Urinary bladder (tissue), 4 donors: ENCODE measurements around the gene SLC1A3. TPM values are rescaled to one million over a fixed set of nuclear protein-coding genes. Genes with fewer than 3 reads are reported as not detected.
"Not testable (repeated sequence)": the region's sequence is repeated elsewhere in the genome, so short reads cannot be mapped to it uniquely, and the experiment has no call there.

Source experiments
- DNase-seq: peaks from one replicate; pipeline ENCODE4 v3.0.0-alpha.2; 2015; ENCODE audit errors: extremely low spot score
- H3K27ac ChIP-seq: one replicate; pipeline ENCODE4 v1.5.1; 2013; ENCODE audit warnings: low read depth, mild to moderate bottlenecking, moderate library complexity
- H3K36me3 ChIP-seq: one replicate; pipeline ENCODE4 v1.6.1; 2013; ENCODE audit warnings: mild to moderate bottlenecking, moderate library complexity; ENCODE audit not compliant: insufficient read depth
- H3K4me1 ChIP-seq: one replicate; pipeline ENCODE4 v1.6.1; 2013; ENCODE audit warnings: mild to moderate bottlenecking, moderate library complexity; ENCODE audit not compliant: insufficient read depth
- H3K4me3 ChIP-seq: one replicate; pipeline ENCODE4 v1.5.1; 2013; ENCODE audit warnings: low read depth, low read length
- WGBS: extraction: QIAGEN DNeasy Blood & Tissue Kit; methylation state at CpG from one replicate; pipeline ENCODE4 v1.1.7; 2013; 5-methylcytosine and 5-hydroxymethylcytosine counted together
- polyA plus RNA-seq: library from polyadenylated mRNA; stranded (reverse); fragments of 200-250 nt; gene quantifications from one replicate; pipeline ENCODE4 v1.2.3, GENCODE V29; 2013
- total RNA-seq: library from RNA; depleted of rRNA; stranded (reverse); fragments of >200 nt; gene quantifications from one replicate; pipeline ENCODE4 v1.2.3, GENCODE V29; 2014
- donor health status: healthy with polysubstance abuse.
- donor health status: healthy.

The SLC1A3 gene
- total and polyA plus RNA-seq, 2 donors, result 15.7 to 18.1 TPM

GRCh38 chr5:36587354-36587753 lies 19.1 kb upstream of the SLC1A3 start:
- WGBS, result 57% methylated on average over 3 of the region's 3 CpGs
- no peak overlapping the region for H3K4me3 ChIP-seq
- H3K27ac ChIP-seq, result no peak overlapping the region
- H3K36me3 ChIP-seq, result no peaks in the 10 kb centered on the region
- DNase-seq, result no peak
- H3K4me1 ChIP-seq, result no peaks in the 10 kb centered on the region

- not testable (repeated sequence) for H3K27ac ChIP-seq, H3K4me1 ChIP-seq, DNase-seq, H3K36me3 ChIP-seq, H3K4me3 ChIP-seq
- 93% methylated on average over 4 of the region's 4 CpGs for WGBS
Observed at GRCh38 chr5:36589735-36590134, 16.7 kb upstream of the SLC1A3 start.

DNA sequence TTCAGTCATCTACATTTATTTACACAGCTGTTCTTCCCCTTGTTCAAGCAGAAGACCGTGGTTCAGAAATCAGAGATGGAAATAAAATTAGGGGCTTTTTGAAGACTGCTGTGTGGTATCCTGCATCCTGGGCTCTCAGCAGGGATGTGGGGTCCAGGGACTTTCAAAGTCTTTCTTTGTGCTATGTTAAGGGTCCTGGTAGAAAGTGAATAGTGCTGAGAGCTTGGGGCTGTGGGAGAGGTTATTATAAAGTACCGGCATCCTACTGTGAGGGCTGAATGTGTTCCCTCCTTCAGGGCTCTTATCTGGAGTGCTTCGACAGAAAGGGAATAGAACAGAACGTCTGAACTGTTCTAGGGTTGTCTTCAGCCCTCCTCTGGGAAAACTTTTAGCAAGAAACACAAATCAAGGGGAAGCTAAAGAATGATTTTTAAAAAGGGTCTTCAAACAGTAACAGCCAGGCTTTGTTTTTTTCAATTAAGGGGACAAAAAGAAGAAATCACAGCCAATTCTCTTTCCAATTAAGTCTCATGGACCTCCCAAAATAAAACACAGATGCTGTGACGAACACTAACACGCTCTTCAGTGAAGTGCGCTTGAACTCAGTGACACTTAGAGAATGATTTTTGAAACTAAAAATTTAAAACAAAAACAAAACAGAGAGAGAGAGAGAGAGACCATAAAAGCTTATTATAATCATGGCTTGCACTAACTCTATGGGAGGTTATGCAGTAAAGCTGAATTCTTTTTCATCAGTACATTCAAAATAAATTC lies 15.7 kb upstream of the SLC1A3 start:
- Histone ChIP-seq H3K4me3 (no peak overlapping the region), H3K27ac (no peak overlapping the region)
- 63% methylated on average over 7 of the region's 7 CpGs for WGBS

GRCh38 chr5:36593867-36594266 lies 12.5 kb upstream of the SLC1A3 start:
- H3K4me1 ChIP-seq, result no peaks in the 10 kb centered on the region
- no peaks in the 10 kb centered on the region for H3K36me3 ChIP-seq
- H3K27ac ChIP-seq, result no peak overlapping the region
- no peak for DNase-seq
- 79% methylated on average over 4 of the region's 4 CpGs for WGBS
- H3K4me3 ChIP-seq, result no peak overlapping the region

More for the DNA sequence above, 15.7 kb upstream of the SLC1A3 start:
- DNase-seq, result no peak
- Histone ChIP-seq H3K4me1 (no peaks in the 10 kb centered on the region), H3K36me3 (no peaks in the 10 kb centered on the region)

GRCh38 chr5:36596247-36596646 lies 10.2 kb upstream of the SLC1A3 start:
- no peak overlapping the region for H3K4me3 ChIP-seq
- 94% methylated on average over 1 of the region's 1 CpG for WGBS
- H3K4me1 ChIP-seq, result no peaks in the 10 kb centered on the region
- no peak overlapping the region for H3K27ac ChIP-seq
- DNase-seq, result no peak
- no peaks in the 10 kb centered on the region for H3K36me3 ChIP-seq

- 73% methylated on average over 6 of the region's 6 CpGs for WGBS
Observed at GRCh38 chr5:36596756-36597155, 9.7 kb upstream of the SLC1A3 start.

GRCh38 chr5:36598045-36598444 lies 8.4 kb upstream of the SLC1A3 start:
- H3K27ac ChIP-seq, result no peak overlapping the region
- 61% methylated on average over 3 of the region's 3 CpGs for WGBS
- H3K4me3 ChIP-seq, result no peak overlapping the region
- H3K36me3 ChIP-seq, result no peaks in the 10 kb centered on the region
- no peaks in the 10 kb centered on the region for H3K4me1 ChIP-seq
- no peak for DNase-seq

More at GRCh38 chr5:36596756-36597155, 9.7 kb upstream of the SLC1A3 start:
- Histone ChIP-seq H3K36me3 (no peaks in the 10 kb centered on the region), H3K27ac (no peak overlapping the region), H3K4me1 (no peaks in the 10 kb centered on the region), H3K4me3 (no peak overlapping the region)
- no peak for DNase-seq

GRCh38 chr5:36599986-36600779 lies 6.2 kb upstream of the SLC1A3 start:
- WGBS, result 72% methylated on average over 6 of the region's 6 CpGs
- Histone ChIP-seq H3K27ac (no peak overlapping the region), H3K36me3 (no peaks in the 10 kb centered on the region), H3K4me3 (no peak overlapping the region), H3K4me1 (no peaks in the 10 kb centered on the region)
- DNase-seq, result no peak

DNA sequence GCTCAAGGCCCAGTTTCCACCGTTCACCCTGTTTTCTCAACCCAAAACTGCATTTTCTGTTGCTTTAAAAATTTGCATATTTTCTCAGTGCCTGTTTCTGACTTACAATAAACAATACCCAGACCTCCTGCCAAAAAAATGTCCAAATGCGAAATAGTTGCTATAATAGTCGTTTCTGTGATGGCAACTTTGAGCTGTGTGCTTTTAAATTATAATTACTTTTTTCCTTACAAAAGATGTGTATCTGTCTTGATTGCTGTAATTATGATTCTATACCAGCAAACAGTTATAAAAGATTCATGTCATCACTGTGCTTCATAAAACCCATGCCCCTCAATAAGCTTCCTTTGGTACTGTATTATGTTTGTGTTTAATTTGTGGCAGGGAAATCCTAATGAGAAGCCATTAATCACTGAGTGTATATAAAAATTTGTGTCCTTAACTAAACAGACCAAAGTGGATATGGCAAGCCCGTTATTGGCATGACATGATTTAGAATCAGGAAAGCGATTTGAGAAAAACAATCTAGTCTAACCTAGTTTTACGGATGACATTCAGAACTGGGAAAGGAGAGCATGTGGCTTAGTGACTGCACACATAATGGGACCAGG lies 5.4 kb upstream of the SLC1A3 start:
- WGBS, result 47% methylated on average over 6 of the region's 6 CpGs
- DNase-seq, result no peak
- Histone ChIP-seq H3K27ac (no peak overlapping the region), H3K36me3 (no peaks in the 10 kb centered on the region), H3K4me3 (no peak overlapping the region), H3K4me1 (no peaks in the 10 kb centered on the region)

GRCh38 chr5:36602704-36603321 lies 3.6 kb upstream of the SLC1A3 start:
- no peak for DNase-seq
- no peak overlapping the region for H3K4me3 ChIP-seq
- WGBS, result 71% methylated on average over 5 of the region's 5 CpGs
- H3K36me3 ChIP-seq, result no peaks in the 10 kb centered on the region
- H3K4me1 ChIP-seq, result no peaks in the 10 kb centered on the region
- H3K27ac ChIP-seq, result no peak overlapping the region

DNA sequence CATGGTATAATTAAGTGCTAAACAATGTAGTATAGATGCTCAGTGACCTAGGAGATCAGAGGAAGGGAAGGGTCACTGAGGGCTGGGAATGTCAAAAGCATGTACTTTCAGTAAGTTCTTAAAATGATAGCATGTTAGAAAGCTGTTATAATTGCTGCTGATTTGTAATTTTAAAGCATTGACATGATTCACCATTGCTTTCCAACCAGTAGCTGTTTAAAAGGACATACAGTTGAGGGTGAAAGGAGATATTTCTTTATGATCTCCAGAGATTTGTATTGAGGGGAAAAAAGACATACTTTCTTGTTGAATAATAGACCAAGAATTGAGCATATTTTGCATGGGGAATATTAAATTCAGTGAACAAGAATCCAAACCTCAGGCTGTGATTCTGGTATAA lies 1.2 kb upstream of the SLC1A3 start:
- no peak for DNase-seq
- no peaks in the 10 kb centered on the region for H3K4me1 ChIP-seq

DNA sequence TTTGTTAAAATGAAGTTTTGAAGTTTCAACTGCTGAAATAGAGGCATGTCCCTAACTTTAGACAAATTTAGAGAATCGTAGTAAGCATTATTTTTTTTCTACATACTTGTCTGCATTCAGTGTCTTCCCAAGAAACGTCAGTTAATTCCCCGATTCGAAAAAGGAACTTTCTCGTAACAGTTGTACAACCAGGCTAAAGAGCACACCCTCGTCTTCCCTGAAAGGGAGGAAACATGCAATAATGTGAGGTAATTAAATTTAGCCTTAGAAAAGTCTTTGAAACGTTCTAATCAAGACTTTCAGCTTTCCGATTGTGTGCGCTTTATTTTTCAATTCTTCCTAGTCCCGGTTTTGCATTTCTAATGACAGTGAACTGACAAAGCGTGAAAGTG lies 374 bp upstream of the SLC1A3 start:
- H3K36me3 ChIP-seq, result no peaks in the 10 kb centered on the region
- WGBS, result 3% methylated on average over 11 of the region's 11 CpGs
- no peaks in the 10 kb centered on the region for H3K4me1 ChIP-seq
- H3K27ac ChIP-seq, result no peak overlapping the region
- H3K4me3 ChIP-seq, result peak overlapping the region; percentile 60
- no peak for DNase-seq

More for the DNA sequence above, 1.2 kb upstream of the SLC1A3 start:
- Histone ChIP-seq H3K36me3 (no peaks in the 10 kb centered on the region), H3K4me3 (no peak overlapping the region), H3K27ac (no peak overlapping the region)

GRCh38 chr5:36607114-36607571 lies 737 bp downstream of the SLC1A3 start:
- no peak overlapping the region for H3K27ac ChIP-seq
- peak; percentile 20 for DNase-seq
- peak overlapping the region; percentile 60 for H3K4me3 ChIP-seq
- H3K4me1 ChIP-seq, result no peaks in the 10 kb centered on the region
- 3% methylated on average over 11 of the region's 11 CpGs for WGBS
- no peaks in the 10 kb centered on the region for H3K36me3 ChIP-seq
